Inflammatory macrophage treated with lipopolysaccharide for 4 hours (primary cell): ENCODE measurements around the gene GAL3ST3.
"Not testable (repeated sequence)": the region's sequence is repeated elsewhere in the genome, so short reads cannot be mapped to it uniquely, and the experiment has no call there.

Experiments
- DNase-seq: peaks from one replicate; pipeline ENCODE4 v3.0.0-alpha.2; 2020

The GAL3ST3 gene

DNA sequence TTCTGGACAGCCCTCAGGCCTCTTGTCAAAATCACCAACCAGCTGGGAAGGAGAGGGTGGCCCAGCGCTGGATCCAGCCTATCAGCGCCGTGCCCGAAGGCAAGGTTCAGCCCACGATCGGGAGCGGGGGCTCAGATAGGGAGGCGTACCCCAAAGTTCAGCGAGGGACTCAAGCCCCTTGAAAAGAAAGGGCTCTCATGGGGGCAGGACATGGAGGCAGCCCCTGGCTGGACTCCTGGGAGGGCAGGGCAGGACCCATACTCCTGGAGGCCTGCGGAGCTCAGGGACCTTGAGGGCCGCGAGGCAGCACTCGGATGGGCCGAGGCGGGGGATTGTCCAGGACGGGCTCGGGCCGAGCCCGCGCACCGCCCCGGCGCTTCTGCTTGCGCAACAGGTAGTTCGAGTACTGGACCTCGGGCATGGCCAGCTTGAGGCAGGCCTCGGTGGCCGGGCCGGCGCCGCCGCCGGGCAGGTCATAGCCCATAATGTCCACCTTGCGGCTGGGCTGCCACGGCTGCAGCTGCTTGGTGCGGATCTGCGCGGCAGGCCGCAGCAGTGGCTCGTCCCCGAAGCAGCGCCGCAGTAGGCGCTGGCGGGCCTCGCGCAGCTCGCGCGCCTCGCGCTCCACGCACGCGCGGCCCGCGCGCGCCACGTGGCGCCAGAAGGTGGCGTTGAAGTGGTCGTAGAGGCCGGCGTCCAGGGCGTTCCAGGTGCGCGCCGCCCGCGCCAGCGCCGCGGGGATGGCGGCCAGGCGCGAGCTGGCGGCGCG is 6.5 kb downstream of the GAL3ST3 start:
- no peak for DNase-seq

GRCh38 chr11:66039765-66040164 is 9.2 kb downstream of the GAL3ST3 start:
- no peak for DNase-seq

DNA sequence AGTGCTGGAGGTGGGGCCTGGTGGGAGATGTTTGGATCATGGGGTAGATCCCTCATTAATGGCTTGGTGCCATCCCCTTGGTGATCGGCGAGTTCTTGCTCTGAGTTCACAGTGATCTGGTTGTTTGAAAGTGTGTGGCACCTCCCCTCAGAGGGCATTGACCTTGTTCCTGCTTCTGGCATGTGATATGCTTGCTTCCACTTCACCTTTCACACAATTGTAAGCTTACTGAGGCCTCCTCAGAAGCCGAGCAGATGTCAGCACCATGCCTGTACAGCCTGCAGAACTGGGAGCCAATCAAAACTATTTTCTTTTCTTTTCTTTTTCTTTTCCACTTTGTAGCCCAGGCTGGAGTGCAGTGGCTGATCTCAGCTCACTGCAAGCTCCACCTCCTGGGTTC is 11.6 kb downstream of the GAL3ST3 start:
- DNase-seq = no peak

DNA sequence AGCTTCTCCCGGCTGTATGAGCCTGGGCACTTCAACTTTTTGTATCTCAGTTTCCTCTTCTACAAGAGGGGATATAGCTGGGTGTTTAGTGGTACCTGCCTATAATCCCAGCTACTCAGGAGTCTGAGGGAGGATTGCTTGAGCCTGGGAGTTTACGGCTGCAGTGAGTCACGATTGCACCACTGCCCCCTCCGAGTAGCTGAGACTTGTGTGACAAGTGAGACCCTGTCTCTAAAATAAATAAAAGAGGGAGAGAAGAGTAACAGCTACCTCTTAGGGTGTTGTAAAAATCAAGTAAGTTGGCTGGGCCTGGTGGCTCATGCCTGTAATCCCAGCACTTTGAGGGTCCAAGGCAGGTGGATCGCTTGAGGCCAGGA is 12.6 kb downstream of the GAL3ST3 start:
- DNase-seq = no peak

DNA sequence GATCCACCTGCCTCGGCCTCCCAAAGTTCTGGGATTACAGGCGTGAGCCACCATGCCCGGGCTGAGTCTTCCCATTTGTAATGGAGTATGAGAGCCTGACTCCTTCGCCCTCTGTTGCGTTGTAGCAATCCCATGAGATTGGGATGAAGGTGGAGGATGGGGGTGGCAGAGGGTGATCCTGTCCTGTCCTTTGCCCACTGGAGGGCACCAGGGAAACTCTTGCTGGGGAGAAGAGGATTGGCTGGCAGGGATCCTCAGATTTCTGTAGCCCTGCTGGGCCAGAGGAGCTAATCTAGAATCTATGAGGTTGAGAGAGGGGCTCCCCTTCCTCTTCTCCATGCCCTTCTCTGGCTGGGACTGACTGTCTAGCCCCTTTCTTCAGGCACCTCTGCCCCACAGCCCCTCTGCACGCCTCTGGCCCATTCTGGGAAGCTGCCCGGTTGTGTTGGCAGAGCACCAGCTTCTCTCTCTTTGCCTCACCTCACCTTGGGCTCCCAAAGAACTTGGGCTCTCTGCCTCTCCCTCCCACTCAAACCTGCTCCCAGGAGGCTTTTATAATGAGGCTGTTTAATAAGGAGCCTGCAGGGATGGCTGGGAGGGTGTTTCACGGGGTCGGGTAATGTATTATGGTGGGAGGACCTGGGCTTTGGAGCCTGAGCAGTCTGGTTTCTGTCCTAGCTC is 13.2 kb downstream of the GAL3ST3 start:
- no peak for DNase-seq

DNA sequence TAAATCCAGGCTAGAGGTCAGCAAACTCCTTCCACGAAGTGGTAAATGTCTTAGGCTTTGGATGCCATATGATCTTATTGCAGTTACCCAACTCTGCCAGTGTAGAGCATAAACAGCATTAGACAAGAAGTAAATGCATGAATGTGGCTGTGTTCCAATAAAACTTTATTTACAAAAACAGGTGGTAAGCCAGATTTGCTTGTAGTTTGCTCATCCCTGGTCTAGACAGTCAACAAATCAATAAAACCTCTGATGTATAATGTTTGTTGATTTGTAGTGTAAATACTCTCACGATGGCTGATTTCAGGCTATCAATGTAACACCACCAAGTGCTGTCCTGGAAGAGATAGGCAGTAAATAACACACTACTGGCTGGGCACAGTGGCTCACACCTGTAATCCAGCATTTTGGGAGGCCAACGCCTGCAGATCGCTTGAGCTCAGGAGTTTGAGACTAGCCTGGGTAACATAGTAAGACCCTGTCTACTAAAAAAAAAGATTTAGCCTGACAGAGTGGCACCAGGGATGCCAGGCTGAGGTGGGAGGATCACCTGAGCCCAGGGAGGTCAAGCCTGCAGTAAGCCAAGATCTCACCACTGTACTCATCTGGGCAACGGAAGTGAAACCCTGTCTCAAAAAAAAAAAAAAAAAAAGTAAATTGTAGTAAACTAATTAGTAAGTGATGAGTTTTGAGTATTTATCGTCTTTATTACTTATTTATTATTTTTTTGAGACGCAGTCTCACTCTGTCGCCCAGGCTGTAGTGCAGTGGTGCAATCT is 15.8 kb downstream of the GAL3ST3 start:
- no peak for DNase-seq

GRCh38 chr11:66026017-66026529 is 22.9 kb downstream of the GAL3ST3 start, which contains the start of gene CATSPER1:
CATSPER1 (minus strand) TSS chr11:66026479; CDS start chr11:66026379, 100 bp downstream.
- no peak for DNase-seq

DNA sequence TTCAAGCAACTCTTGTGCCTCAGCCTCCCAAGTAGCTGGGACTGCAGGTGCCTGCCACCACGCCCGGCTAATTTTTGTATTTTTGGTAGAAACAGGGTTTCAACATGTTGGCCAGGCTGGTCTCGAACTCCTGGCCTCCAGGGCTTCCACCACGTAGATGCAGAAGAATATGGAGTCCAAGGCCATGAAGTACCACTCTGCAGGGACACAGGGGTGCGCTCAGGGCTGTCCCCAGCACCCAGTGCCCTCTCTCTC is 25.8 kb downstream of the GAL3ST3 start:
- not testable (repeated sequence) for DNase-seq

- DNase-seq = peak; percentile 70
These were observed 26.4 kb downstream of the GAL3ST3 start for GRCh38 chr11:66022401-66023185.

- peak; percentile 78 for DNase-seq
These were observed 28.2 kb downstream of the GAL3ST3 start for GRCh38 chr11:66020618-66021357.

- DNase-seq = no peak
These were observed 28.7 kb downstream of the GAL3ST3 start for GRCh38 chr11:66020212-66020611.

DNA sequence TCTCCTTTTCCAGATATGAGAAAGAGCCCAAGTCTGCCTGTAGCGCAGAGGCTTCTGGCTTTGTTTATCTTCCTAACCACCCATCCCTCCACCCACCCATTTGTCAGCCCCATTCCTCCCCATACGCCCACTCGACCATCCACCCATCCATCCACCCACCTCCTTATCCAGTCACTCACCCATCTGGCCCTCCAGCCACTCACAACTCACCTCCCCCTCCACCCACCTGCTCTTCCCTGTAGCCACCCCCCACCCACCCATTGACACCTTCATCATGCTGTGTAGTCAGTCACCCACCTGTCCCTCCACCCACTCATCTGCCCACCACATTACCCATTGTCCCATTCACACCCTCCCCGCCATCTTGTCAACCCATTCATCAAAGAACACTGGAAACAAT is 31.6 kb downstream of the GAL3ST3 start:
- no peak for DNase-seq

DNA sequence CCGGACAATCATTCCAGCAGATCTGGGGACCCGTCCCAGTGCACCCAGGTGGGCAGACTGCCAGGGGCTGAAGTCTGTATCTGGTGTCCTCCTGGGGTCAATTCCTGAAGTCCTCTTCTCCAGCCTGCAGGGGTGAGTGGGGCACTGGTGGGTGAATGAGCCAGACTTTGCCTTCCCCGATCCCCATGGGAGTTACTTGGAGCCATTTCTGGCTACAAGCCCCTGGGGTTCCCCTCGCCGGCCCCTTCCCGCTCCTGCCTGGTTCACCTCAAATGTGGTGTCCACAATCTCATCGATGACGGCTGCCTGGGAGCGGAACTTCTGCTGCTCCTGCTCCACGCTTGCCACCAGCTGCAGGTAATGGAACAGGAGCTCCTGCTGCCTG is 32.2 kb downstream of the GAL3ST3 start:
- DNase-seq = no peak

DNA sequence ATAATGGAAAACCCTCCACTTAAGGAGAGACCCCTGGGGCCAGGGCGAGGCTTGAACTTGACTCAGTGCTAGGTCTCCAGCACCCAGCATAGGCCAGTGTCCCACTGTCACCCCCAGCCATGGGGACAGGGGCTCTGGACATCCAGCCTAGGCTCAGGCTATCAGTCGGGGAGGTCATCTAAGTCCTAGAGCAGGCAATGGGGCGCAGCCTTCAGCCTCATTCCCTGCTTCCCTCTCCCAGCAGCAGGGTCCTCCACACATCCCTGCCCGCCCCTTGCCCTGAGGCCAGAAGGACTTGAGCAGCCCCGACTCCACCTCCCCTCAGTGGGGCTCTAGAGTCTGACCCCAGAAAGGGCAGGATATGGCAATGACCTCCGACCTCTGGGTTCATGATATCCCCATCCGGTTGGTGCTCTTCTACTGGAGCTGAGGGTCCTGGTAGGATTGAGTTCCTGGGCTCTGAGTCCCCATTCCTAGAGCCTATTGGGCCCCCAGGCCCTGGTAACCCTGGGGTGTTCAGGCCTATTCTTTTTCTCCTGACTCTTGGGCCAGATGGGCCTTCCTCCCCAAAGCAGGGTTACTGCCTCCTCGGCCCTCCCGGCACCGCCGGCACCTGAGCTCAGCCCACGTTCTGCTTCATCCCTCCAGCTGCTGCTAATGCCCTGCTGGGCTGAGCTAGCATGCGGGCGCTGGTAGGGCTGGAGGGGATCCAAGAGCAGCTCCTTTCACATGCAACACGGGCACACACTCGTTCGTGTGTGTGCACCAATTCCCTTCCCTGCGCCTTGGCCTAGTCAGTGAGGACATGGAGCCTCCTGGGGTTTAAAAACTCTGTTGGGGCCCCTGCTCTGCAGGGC is 32.8 kb downstream of the GAL3ST3 start:
- no peak for DNase-seq

- no peak for DNase-seq
These were observed 33.5 kb downstream of the GAL3ST3 start for GRCh38 chr11:66015454-66015881.

GRCh38 chr11:66014804-66015453 is 34.0 kb downstream of the GAL3ST3 start:
- no peak for DNase-seq

DNA sequence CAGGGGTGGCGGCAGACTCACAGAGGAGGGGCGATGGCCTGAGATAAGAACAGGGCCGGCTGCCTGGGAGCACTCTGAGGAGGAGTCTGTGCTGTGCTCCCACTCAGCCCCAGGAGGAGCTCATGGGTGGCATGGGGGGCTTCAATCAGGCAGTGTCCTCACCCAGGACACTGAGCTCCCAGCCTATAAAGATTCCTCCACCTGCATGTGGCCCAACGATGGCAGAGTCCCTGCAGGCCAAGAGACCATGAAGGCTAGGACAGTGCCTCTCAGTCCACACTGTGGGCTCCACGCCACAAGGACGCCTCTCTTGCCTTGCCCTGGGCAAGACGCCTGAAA is 35.2 kb downstream of the GAL3ST3 start:
- DNase-seq = no peak

DNA sequence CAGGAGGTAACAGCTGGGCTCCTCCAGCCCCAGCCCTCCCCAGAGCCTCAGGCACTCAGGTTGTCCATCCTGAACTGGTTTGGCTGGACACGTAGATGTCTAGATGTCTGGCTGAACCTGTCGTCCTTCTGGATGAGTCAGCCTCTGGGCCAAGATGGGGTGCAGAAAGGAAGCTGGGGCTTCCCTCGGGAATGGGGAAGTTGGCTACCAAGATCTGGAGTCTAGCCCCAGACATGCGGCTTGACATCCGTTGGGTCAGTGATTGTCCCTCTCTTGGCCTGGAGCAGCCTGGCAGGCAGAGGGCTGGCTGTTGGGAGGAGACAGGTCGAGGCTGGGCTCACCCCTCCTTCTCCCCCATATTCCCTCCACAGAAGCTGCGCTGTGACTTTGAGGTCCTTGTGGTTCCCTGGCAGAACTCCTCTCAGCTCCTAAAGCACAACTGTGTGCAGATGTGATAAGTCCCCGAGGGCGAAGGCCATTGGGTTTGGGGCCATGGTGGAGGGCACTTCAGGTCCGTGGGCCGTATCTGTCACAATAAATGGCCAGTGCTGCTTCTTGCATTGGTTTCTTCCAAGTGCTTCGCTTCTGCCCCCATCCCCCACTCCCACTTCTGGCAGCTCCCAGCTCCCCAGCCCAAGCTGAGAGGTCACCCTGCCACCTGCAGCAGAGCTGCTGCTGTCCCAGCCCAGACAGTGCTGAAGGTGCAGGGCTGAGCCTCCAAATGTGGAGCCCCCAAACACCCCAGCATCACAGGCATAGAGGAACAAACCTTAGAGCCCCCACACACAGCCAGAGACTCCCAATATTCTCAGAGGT is 35.8 kb downstream of the GAL3ST3 start:
- DNase-seq = peak; percentile 69

GRCh38 chr11:66012371-66012945 is 36.5 kb downstream of the GAL3ST3 start:
- DNase-seq = no peak
